HG02981 (cell line): ENCODE data around the gene PROSER2.
A peak's percentile ranks its signal among the peaks of the same experiment; 100 is the strongest.

ENCODE experiments used
- ATAC-seq: cut with Tn5 transposase; IDR thresholded peaks from one replicate; pipeline ENCODE4 v1.9.1; 2021; ENCODE audit warnings: mild to moderate bottlenecking, moderate library complexity; ENCODE audit not compliant: unreplicated experiment

Gene PROSER2

GRCh38 chr10:11823122-11823988, at the start of gene PROSER2:
Gene PROSER2 (plus strand): TSS chr10:11823356. CDS start chr10:11852078, 28,722 bp downstream.
- ATAC-seq: no peak

- ATAC-seq: no peak
Measured at GRCh38 chr10:11773761-11774441, 49.3 kb upstream of the PROSER2 start.

GRCh38 chr10:11775412-11775811, 47.7 kb upstream of the PROSER2 start:
- no peak for ATAC-seq

GRCh38 chr10:11776080-11776479, 47.1 kb upstream of the PROSER2 start:
- no peak for ATAC-seq

- no peak for ATAC-seq
Measured at GRCh38 chr10:11781114-11781513, 42.0 kb upstream of the PROSER2 start.

GRCh38 chr10:11782793-11783557, 40.2 kb upstream of the PROSER2 start:
- peak; percentile 60 for ATAC-seq

- ATAC-seq: no peak
Measured at GRCh38 chr10:11783558-11783865, 39.6 kb upstream of the PROSER2 start.

- ATAC-seq: no peak
Measured at GRCh38 chr10:11787374-11787773, 35.8 kb upstream of the PROSER2 start.

GRCh38 chr10:11787846-11788245, 35.3 kb upstream of the PROSER2 start:
- ATAC-seq: no peak

GRCh38 chr10:11789306-11789705, 33.9 kb upstream of the PROSER2 start:
- ATAC-seq: no peak

- no peak for ATAC-seq
Measured at GRCh38 chr10:11789956-11790355, 33.2 kb upstream of the PROSER2 start.

GRCh38 chr10:11793762-11794479, 29.2 kb upstream of the PROSER2 start:
- no peak for ATAC-seq

- ATAC-seq: no peak
Measured at GRCh38 chr10:11794566-11794965, 28.6 kb upstream of the PROSER2 start.

GRCh38 chr10:11795101-11795920, 27.8 kb upstream of the PROSER2 start:
- ATAC-seq: no peak

GRCh38 chr10:11796474-11796873, 26.7 kb upstream of the PROSER2 start:
- ATAC-seq: no peak

GRCh38 chr10:11797281-11797680, 25.9 kb upstream of the PROSER2 start:
- ATAC-seq: no peak

- ATAC-seq: no peak
Measured at GRCh38 chr10:11797847-11798633, 25.1 kb upstream of the PROSER2 start.

GRCh38 chr10:11798845-11799735, 24.1 kb upstream of the PROSER2 start:
- ATAC-seq: no peak
